ENCODE data around the gene CHST8. TPM values are rescaled to one million over a fixed set of nuclear protein-coding genes. Genes with fewer than 3 reads are reported as not detected.

CHST8 gene
- total RNA-seq, 1 donor: not detected

DNA sequence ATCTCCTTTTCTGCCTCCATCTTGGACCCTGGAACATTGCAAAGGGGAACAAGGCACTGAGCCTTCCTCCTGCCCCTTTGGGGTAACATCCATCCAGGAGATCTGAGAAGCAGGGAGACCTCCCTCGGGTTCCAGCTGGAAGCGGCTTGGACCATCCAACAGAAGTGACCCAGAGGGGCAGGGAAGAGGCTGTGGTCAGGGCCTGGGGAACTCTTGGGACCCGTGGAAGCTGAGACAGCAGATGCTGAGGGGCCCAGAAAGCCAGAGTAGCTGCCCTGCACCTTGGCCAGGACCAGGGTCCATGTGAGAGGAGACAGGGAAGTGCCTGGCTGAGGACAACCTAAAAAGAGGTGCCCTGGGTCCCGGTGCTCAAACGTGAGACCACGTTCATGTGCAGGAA lies 153.0 kb downstream of the CHST8 start:
- no peak overlapping the region for H3K4me3 ChIP-seq (ENCODE audit: low read depth, low read length)
- TF ChIP-seq, protein P1, sequence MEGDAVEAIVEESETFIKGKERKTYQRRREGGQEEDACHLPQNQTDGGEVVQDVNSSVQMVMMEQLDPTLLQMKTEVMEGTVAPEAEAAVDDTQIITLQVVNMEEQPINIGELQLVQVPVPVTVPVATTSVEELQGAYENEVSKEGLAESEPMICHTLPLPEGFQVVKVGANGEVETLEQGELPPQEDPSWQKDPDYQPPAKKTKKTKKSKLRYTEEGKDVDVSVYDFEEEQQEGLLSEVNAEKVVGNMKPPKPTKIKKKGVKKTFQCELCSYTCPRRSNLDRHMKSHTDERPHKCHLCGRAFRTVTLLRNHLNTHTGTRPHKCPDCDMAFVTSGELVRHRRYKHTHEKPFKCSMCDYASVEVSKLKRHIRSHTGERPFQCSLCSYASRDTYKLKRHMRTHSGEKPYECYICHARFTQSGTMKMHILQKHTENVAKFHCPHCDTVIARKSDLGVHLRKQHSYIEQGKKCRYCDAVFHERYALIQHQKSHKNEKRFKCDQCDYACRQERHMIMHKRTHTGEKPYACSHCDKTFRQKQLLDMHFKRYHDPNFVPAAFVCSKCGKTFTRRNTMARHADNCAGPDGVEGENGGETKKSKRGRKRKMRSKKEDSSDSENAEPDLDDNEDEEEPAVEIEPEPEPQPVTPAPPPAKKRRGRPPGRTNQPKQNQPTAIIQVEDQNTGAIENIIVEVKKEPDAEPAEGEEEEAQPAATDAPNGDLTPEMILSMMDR (IDR thresholded peaks at IDR 0.05; ENCODE audit: insufficient read depth, low read depth, low read length): no peak
- DNase-seq (ENCODE audit: low read depth): no peak

- H3K4me3 ChIP-seq (ENCODE audit: low read depth, low read length): no peak overlapping the region
- TF ChIP-seq, protein P1 (IDR thresholded peaks at IDR 0.05; ENCODE audit: insufficient read depth, low read depth, low read length): no peak
- no peak for DNase-seq (ENCODE audit: low read depth)
These were observed 154.2 kb downstream of the CHST8 start for GRCh38 chr19:33775731-33776487.

- no peak for DNase-seq (ENCODE audit: low read depth)
- no peak overlapping the region for H3K4me3 ChIP-seq (ENCODE audit: low read depth, low read length)
- TF ChIP-seq, protein P1 (IDR thresholded peaks at IDR 0.05; ENCODE audit: insufficient read depth, low read depth, low read length): no peak
These were observed 155.6 kb downstream of the CHST8 start for GRCh38 chr19:33777351-33777750.

DNA sequence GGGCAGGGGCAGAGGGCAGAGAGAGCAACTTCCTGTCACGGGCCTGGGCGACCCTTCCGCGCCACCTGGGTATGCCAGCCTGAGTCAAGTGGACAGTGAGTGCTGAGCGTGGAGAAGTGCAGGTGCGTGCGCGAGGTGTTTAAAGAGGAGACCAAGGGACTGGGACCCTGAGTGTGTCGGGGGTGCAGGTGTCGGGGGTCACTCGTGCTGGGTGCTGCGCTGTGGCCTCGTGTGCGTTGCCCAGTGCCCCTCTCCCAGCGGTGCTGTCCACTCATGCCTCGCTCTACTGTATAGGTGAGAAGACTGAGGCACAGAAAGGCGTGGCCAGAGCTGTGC lies 156.0 kb downstream of the CHST8 start:
- no peak overlapping the region for H3K4me3 ChIP-seq (ENCODE audit: low read depth, low read length)
- TF ChIP-seq, protein P1 (IDR thresholded peaks at IDR 0.05; ENCODE audit: insufficient read depth, low read depth, low read length): no peak
- no peak for DNase-seq (ENCODE audit: low read depth)

GRCh38 chr19:33778089-33778791 lies 156.5 kb downstream of the CHST8 start:
- TF ChIP-seq, protein P1 (IDR thresholded peaks at IDR 0.05; ENCODE audit: insufficient read depth, low read depth, low read length): peak; percentile 100
- peak; percentile 66 for DNase-seq (ENCODE audit: low read depth)
- no peak overlapping the region for H3K4me3 ChIP-seq (ENCODE audit: low read depth, low read length)

GRCh38 chr19:33779849-33780248 lies 158.1 kb downstream of the CHST8 start:
- TF ChIP-seq, protein P1 (IDR thresholded peaks at IDR 0.05; ENCODE audit: insufficient read depth, low read depth, low read length): no peak

More at GRCh38 chr19:33779849-33780248, 158.1 kb downstream of the CHST8 start:
- no peak for DNase-seq (ENCODE audit: low read depth)
- H3K4me3 ChIP-seq (ENCODE audit: low read depth, low read length): no peak overlapping the region

Data from fibroblast of villous mesenchyme (primary cell).